Keratinocyte (primary cell): ENCODE measurements around the gene LILRB5.
"Not testable (repeated sequence)": the region's sequence is repeated elsewhere in the genome, so short reads cannot be mapped to it uniquely, and the experiment has no call there.

ENCODE experiments used
- EZH2 ChIP-seq: IDR thresholded peaks from one replicate; pipeline ENCODE4 v1.6.1; 2012; ENCODE audit warnings: inconsistent platforms, mild to moderate bottlenecking, low read length, moderate library complexity
- TF ChIP-seq, protein P1 (sequence below), 3 experiments: IDR thresholded peaks in 1 of 3; conservative IDR thresholded peaks in 1 of 3; optimal IDR thresholded peaks in 1 of 3; 2 replicates in 2 of 3; 3 replicates in 1 of 3; pipeline versions ENCODE3 to v1.5.1; 2011; ENCODE audit warnings: low read length in 3 of 3, mild to moderate bottlenecking in 3 of 3, moderate library complexity in 2 of 3, control low read depth in 1 of 3, inconsistent platforms in 1 of 3; ENCODE audit not compliant: insufficient read depth in 2 of 3; ENCODE audit errors: extremely low read depth in 1 of 3

DNA sequence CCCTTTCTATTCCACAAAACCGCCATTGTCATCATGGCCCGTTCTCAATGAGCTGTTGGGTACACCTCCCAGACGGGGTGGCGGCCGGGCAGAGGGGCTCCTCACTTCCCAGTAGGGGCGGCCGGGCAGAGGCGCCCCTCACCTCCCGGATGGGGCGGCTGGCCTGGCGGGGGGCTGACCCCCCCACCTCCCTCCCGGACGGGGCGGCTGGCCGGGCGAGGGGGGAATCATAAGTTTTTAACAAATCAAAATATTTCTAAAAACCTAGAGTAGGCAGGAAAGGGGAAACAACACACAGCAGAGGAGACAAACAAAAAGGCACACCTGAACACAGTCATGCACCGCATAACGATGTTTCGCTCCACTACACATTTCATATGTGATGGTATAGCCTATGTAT lies 42.3 kb downstream of the LILRB5 start:
- TF ChIP-seq, protein P1, sequence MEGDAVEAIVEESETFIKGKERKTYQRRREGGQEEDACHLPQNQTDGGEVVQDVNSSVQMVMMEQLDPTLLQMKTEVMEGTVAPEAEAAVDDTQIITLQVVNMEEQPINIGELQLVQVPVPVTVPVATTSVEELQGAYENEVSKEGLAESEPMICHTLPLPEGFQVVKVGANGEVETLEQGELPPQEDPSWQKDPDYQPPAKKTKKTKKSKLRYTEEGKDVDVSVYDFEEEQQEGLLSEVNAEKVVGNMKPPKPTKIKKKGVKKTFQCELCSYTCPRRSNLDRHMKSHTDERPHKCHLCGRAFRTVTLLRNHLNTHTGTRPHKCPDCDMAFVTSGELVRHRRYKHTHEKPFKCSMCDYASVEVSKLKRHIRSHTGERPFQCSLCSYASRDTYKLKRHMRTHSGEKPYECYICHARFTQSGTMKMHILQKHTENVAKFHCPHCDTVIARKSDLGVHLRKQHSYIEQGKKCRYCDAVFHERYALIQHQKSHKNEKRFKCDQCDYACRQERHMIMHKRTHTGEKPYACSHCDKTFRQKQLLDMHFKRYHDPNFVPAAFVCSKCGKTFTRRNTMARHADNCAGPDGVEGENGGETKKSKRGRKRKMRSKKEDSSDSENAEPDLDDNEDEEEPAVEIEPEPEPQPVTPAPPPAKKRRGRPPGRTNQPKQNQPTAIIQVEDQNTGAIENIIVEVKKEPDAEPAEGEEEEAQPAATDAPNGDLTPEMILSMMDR (optimal IDR thresholded peaks at IDR 0.05 in 1 of 3, IDR thresholded peaks at IDR 0.05 in 1 of 3, conservative IDR thresholded peaks at IDR 0.05 in 1 of 3; ENCODE audit: extremely low read depth in 1 of 3, insufficient read depth in 2 of 3, low read length in 3 of 3) = not testable (repeated sequence)
- not testable (repeated sequence) for TF ChIP-seq EZH2
